ENCODE results near the gene ULK2. TPM values are rescaled to one million over a fixed set of nuclear protein-coding genes. Genes with fewer than 3 reads are reported as not detected.

Gene ULK2
- total RNA-seq, 1 experiment from 2014 or later: 12.9 TPM

DNA sequence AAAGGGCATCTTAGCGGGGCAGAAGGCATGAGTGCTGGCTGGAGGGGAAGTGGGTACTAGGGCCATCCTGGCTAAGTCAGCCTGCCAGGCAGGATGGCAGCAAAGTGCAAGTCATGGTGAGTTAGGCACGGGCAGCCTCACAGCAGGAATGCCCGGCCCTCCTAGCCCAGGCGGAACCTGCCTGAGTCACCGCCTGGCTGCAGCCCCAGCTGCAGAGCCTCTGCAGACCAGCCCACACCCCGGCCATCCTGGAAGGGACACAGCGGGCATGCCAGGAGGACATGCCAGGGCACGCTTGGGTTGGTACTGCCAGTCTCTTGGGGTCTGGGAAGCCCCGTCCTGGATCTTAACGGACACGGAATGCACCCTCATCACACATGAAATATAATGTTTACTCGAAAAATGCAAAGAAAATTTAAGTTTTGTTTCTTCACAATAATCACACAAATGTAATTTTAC, 114.7 kb downstream of the ULK2 start:
- DNase-seq (ENCODE audit: low spot score): no peak
- Histone ChIP-seq H3K4me1 (ENCODE audit: insufficient read depth, low read length, poor library complexity, severe bottlenecking) (no peaks in the 10 kb centered on the region), H3K27me3 (replicated peaks; ENCODE audit: insufficient read depth, low read depth, low read length, poor library complexity) (no peaks in the 10 kb centered on the region), H3K27ac (ENCODE audit: low read depth, low read length, poor library complexity, severe bottlenecking) (no peak overlapping the region), H3K9me3 (ENCODE audit: low read depth, low read length, poor library complexity, severe bottlenecking) (no peaks in the 10 kb centered on the region), H3K4me3 (ENCODE audit: low read depth, low read length, poor library complexity, severe bottlenecking) (no peak overlapping the region), H3K36me3 (ENCODE audit: insufficient read depth, low read length, poor library complexity, severe bottlenecking) (no peaks in the 10 kb centered on the region)
- ChIA-PET CTCF (interaction anchor here (1.2 kb wide), 1 partner anchor 9 kb away, joined by 3 read pairs; no protein-coding TSS in a partner anchor), POLR2A (ENCODE audit: low non-redundant PET) (no interaction called here)
- intact Hi-C loops (cut with micrococcal nuclease; ENCODE audit: unreplicated experiment): no loop called here
- TF ChIP-seq, protein P1, sequence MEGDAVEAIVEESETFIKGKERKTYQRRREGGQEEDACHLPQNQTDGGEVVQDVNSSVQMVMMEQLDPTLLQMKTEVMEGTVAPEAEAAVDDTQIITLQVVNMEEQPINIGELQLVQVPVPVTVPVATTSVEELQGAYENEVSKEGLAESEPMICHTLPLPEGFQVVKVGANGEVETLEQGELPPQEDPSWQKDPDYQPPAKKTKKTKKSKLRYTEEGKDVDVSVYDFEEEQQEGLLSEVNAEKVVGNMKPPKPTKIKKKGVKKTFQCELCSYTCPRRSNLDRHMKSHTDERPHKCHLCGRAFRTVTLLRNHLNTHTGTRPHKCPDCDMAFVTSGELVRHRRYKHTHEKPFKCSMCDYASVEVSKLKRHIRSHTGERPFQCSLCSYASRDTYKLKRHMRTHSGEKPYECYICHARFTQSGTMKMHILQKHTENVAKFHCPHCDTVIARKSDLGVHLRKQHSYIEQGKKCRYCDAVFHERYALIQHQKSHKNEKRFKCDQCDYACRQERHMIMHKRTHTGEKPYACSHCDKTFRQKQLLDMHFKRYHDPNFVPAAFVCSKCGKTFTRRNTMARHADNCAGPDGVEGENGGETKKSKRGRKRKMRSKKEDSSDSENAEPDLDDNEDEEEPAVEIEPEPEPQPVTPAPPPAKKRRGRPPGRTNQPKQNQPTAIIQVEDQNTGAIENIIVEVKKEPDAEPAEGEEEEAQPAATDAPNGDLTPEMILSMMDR (conservative IDR thresholded peaks at IDR 0.05; ENCODE audit: low read depth, low read length): no peak
- no peak for TF ChIP-seq EZH2 (IDR thresholded peaks at IDR 0.05; ENCODE audit: borderline replicate concordance, low read depth, low read length, poor library complexity, severe bottlenecking)
- BruUV-seq (replicated peaks): no TSS peak

DNA sequence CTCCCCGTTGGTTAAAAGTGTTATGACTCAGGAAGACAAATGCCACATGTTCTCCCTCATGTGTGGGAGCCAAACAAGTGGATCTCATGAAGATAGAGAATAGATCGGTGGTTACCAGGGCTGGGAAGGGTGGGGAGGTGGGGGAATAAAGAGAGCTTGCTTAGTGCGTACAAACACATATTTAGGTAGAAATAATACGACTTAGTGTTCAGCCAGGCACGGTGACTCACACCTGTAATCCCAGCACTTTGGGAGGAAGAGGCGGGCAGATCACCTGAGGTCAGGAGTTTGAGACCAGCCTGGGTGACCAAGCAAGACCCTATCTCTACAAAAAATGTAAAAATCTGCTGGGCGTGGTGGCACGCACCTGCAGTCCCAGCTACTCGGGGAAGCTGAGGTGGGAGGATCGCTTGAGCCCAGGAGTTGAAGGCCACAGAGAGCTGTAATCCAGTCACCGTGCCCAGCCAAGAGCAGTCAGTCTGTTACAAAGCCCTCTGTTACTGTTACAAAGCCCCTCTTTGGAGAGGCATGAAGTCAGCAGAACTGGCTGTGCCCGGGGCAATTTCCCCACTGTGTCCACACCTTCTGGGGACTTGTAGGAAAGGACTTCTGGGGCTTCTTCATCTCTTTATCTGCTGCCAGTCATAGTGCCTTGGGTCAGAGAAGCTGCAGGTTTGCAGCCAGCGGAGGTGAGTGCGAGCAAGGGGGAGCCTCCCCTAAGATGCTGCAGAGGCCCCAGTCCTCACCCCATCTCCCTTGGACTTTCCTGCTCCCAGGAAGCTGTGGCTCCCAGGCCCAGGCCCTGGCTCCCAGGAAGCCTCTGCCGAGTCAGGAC, 115.3 kb downstream of the ULK2 start:
- Histone ChIP-seq H3K4me3 (ENCODE audit: low read depth, low read length, poor library complexity, severe bottlenecking) (no peak overlapping the region), H3K36me3 (ENCODE audit: insufficient read depth, low read length, poor library complexity, severe bottlenecking) (no peaks in the 10 kb centered on the region), H3K27ac (ENCODE audit: low read depth, low read length, poor library complexity, severe bottlenecking) (no peak overlapping the region), H3K4me1 (ENCODE audit: insufficient read depth, low read length, poor library complexity, severe bottlenecking) (no peaks in the 10 kb centered on the region), H3K9me3 (ENCODE audit: low read depth, low read length, poor library complexity, severe bottlenecking) (no peaks in the 10 kb centered on the region), H3K27me3 (replicated peaks; ENCODE audit: insufficient read depth, low read depth, low read length, poor library complexity) (no peaks in the 10 kb centered on the region)
- DNase-seq (ENCODE audit: low spot score): no peak
- ChIA-PET CTCF (interaction anchor here (0.6 to 1.2 kb wide), 3 partner anchors 10 to 12 kb away, joined by 3 read pairs; no protein-coding TSS in a partner anchor), POLR2A (ENCODE audit: low non-redundant PET) (no interaction called here)
- intact Hi-C loops (cut with micrococcal nuclease; ENCODE audit: unreplicated experiment): no loop called here
- no TSS peak for BruUV-seq (replicated peaks)
- TF ChIP-seq, protein P1 (conservative IDR thresholded peaks at IDR 0.05; ENCODE audit: low read depth, low read length): no peak
- no peak for TF ChIP-seq EZH2 (IDR thresholded peaks at IDR 0.05; ENCODE audit: borderline replicate concordance, low read depth, low read length, poor library complexity, severe bottlenecking)

DNA sequence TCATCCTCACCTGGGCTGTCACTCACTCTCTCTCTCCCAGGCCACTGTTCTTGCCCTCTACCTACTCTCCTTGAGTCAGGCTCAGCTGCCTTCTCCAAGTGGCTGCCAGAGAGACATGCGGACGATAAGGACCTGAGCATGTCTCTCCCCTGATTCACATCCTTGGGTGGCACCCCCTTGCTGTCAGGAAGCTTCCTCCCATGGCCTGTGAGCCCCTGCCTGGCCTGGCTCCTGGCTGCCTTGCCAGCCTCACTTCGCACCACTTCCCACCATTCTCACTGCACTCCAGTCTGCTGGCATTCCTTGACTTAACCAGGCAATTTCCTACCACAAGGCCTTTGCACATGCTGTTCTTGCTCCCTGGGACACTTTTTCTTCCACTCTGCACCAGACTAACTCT, 116.9 kb downstream of the ULK2 start:
- no peak for TF ChIP-seq EZH2 (IDR thresholded peaks at IDR 0.05; ENCODE audit: borderline replicate concordance, low read depth, low read length, poor library complexity, severe bottlenecking)
- TF ChIP-seq, protein P1 (conservative IDR thresholded peaks at IDR 0.05; ENCODE audit: low read depth, low read length): no peak
- ChIA-PET CTCF (no interaction called here), POLR2A (ENCODE audit: low non-redundant PET) (no interaction called here)
- no peak for DNase-seq (ENCODE audit: low spot score)
- no peaks in the 10 kb centered on the region for H3K9me3 ChIP-seq (ENCODE audit: low read depth, low read length, poor library complexity, severe bottlenecking)
- no peaks in the 10 kb centered on the region for H3K36me3 ChIP-seq (ENCODE audit: insufficient read depth, low read length, poor library complexity, severe bottlenecking)
- no peak overlapping the region for H3K4me3 ChIP-seq (ENCODE audit: low read depth, low read length, poor library complexity, severe bottlenecking)
- no peaks in the 10 kb centered on the region for H3K4me1 ChIP-seq (ENCODE audit: insufficient read depth, low read length, poor library complexity, severe bottlenecking)
- BruUV-seq (replicated peaks): no TSS peak
- intact Hi-C loops (cut with micrococcal nuclease; ENCODE audit: unreplicated experiment): no loop called here
- H3K27ac ChIP-seq (ENCODE audit: low read depth, low read length, poor library complexity, severe bottlenecking): no peak overlapping the region
- no peaks in the 10 kb centered on the region for H3K27me3 ChIP-seq (replicated peaks; ENCODE audit: insufficient read depth, low read depth, low read length, poor library complexity)
